Endothelial cell of umbilical vein (primary cell): ENCODE results near the gene PAK5. TPM values are rescaled to one million over a fixed set of nuclear protein-coding genes. Genes with fewer than 3 reads are reported as not detected.

Experiments used
- BruUV-seq: library from RNA; stranded (reverse); fragments of 400-500 nt; replicated peaks from 2 replicates; lab custom pipeline; 2021; lab: Mats Ljungman, UMichigan
- CTCF ChIA-PET: fragments of 300-600, 350-600 bp; sonication (Branson Sonifier 250); formaldehyde crosslinking; loops from one replicate; lab custom pipeline; 2021; ENCODE audit warnings: antibody characterized with exemption, inconsistent platforms; lab: Charles Lee
- POLR2A ChIA-PET: fragments of 300-600, 350-600 bp; sonication (Branson Sonifier 250); formaldehyde crosslinking; loops from one replicate; lab custom pipeline; 2021; ENCODE audit warnings: antibody characterized with exemption, inconsistent platforms; lab: Charles Lee
- DNase-seq: peaks from one replicate; pipeline ENCODE4 v3.0.0-alpha.2; 2011; ENCODE audit warnings: low read depth, low spot score
- FAIRE-seq: peaks from 2 replicates; lab custom pipeline; 2011; peaks lifted over from hg19 to GRCh38; lab: Jason Lieb, UNC
- H2AFZ ChIP-seq: 2 replicates; pipeline ENCODE4 v1.6.0; 2012; ENCODE audit warnings: low read depth, low read length, control low read depth, inconsistent platforms
- H3K27ac ChIP-seq: 2 replicates; pipeline ENCODE4 v1.5.1; 2011; ENCODE audit warnings: low read depth, mild to moderate bottlenecking, control low read depth, low read length, moderate library complexity; ENCODE audit not compliant: insufficient read depth
- H3K27me3 ChIP-seq, 2 experiments: 2 replicates each; pipeline versions ENCODE4 v1.6.0 to v1.6.1; 2011; ENCODE audit warnings: low read length in 2 of 2, mixed read lengths in 1 of 2; ENCODE audit not compliant: control insufficient read depth in 2 of 2, insufficient read depth in 2 of 2
- H3K36me3 ChIP-seq, 2 experiments: 2 replicates in 1 of 2; 3 replicates in 1 of 2; pipeline ENCODE4 v1.5.1; 2011; ENCODE audit warnings: low read length in 2 of 2, mild to moderate bottlenecking in 1 of 2, moderate library complexity in 1 of 2; ENCODE audit not compliant: control insufficient read depth in 2 of 2, insufficient read depth in 2 of 2; ENCODE audit errors: extremely low read depth in 1 of 2
- H3K4me1 ChIP-seq: 3 replicates; pipeline ENCODE4 v1.5.1; 2011; ENCODE audit warnings: mild to moderate bottlenecking, low read length; ENCODE audit not compliant: control insufficient read depth, insufficient read depth; ENCODE audit errors: extremely low read depth
- H3K4me2 ChIP-seq: 2 replicates; pipeline ENCODE4 v1.6.1; 2011; ENCODE audit warnings: low read length, control low read depth, mixed read lengths; ENCODE audit not compliant: insufficient read depth
- H3K4me3 ChIP-seq, 3 experiments: fragments of 200-600 bp in 1 of 3; sonication (generic), shearing (Covaris generic) in 1 of 3; replicated peaks in 1 of 3; 2 replicates each; pipeline ENCODE4 v1.5.1; 2011 to 2016; ENCODE audit warnings: control low read depth in 3 of 3, low read length in 3 of 3, mild to moderate bottlenecking in 2 of 3, inconsistent platforms in 1 of 3, low read depth in 1 of 3, moderate library complexity in 1 of 3; ENCODE audit not compliant: insufficient read depth in 1 of 3
- H3K79me2 ChIP-seq: 2 replicates; pipeline ENCODE4 v1.6.0; 2012; ENCODE audit warnings: low read length, inconsistent platforms; ENCODE audit not compliant: control insufficient read depth, insufficient read depth
- H3K9ac ChIP-seq: replicated peaks from 2 replicates; pipeline ENCODE3; 2011; ENCODE audit warnings: low read length, control low read depth; ENCODE audit not compliant: insufficient read depth; ENCODE audit errors: extremely low read depth
- H3K9me1 ChIP-seq: replicated peaks from 3 replicates; pipeline ENCODE4 v1.6.0; 2011; ENCODE audit warnings: mild to moderate bottlenecking, low read length; ENCODE audit not compliant: control insufficient read depth, insufficient read depth; ENCODE audit errors: extremely low read depth
- H3K9me3 ChIP-seq: replicated peaks from 2 replicates; pipeline ENCODE4 v1.5.1; 2012; ENCODE audit warnings: low read length, inconsistent platforms; ENCODE audit not compliant: control insufficient read depth, insufficient read depth
- H4K20me1 ChIP-seq: replicated peaks from 2 replicates; pipeline ENCODE3; 2011; ENCODE audit warnings: mild to moderate bottlenecking, low read length; ENCODE audit not compliant: control insufficient read depth, insufficient read depth; ENCODE audit errors: extremely low read depth
- EZH2 ChIP-seq: IDR thresholded peaks from 2 replicates; pipeline ENCODE4 v1.6.1; 2012; ENCODE audit warnings: borderline replicate concordance, low read depth, mild to moderate bottlenecking, moderate library complexity, low read length, inconsistent platforms; ENCODE audit not compliant: severe bottlenecking
- FOS ChIP-seq: IDR thresholded peaks from 2 replicates; pipeline ENCODE4 v1.6.1; 2011; ENCODE audit warnings: mild to moderate bottlenecking, low read length, moderate library complexity, borderline replicate concordance; ENCODE audit not compliant: insufficient read depth
- GATA2 ChIP-seq: IDR thresholded peaks from 2 replicates; pipeline ENCODE4 v1.7.0; 2011; ENCODE audit warnings: low read depth, mild to moderate bottlenecking, moderate library complexity, mixed read lengths, low read length; ENCODE audit not compliant: insufficient read length, insufficient read depth
- JUN ChIP-seq: IDR thresholded peaks from 2 replicates; pipeline ENCODE4 v1.6.1; 2011; ENCODE audit warnings: borderline replicate concordance, low read depth; ENCODE audit not compliant: insufficient read length, insufficient read depth
- MAX ChIP-seq: IDR thresholded peaks from 2 replicates; pipeline ENCODE4 v1.6.1; 2011; ENCODE audit not compliant: insufficient read depth, insufficient read length
- MYC ChIP-seq: IDR thresholded peaks from one replicate; pipeline ENCODE4 v1.6.1; 2011; ENCODE audit warnings: mild to moderate bottlenecking, low read depth, low read length
- POLR2A ChIP-seq: IDR thresholded peaks from 2 replicates; pipeline ENCODE4 v1.6.1; 2012; ENCODE audit warnings: low read depth, mild to moderate bottlenecking, control low read depth, low read length
- POLR2AphosphoS5 ChIP-seq: IDR thresholded peaks from 2 replicates; pipeline ENCODE4 v1.6.1; 2012; ENCODE audit warnings: low read depth, mild to moderate bottlenecking, control low read depth, low read length, moderate library complexity; ENCODE audit not compliant: insufficient read depth
- dilution Hi-C: fragments of 300-500 bp; cut with MboI; formaldehyde crosslinking; loops from one replicate; pipeline ENCODE4 v1.15.0; 2019; ENCODE audit warnings: low sequenced_read_pairs; ENCODE audit not compliant: extremely low pct_ligation_motif_present
- intact Hi-C: fragments of 100-400 bp; cut with micrococcal nuclease; formaldehyde crosslinking; loops from one replicate; pipeline ENCODE4 v1.10.0; 2022
- polyA plus RNA-seq, 4 experiments: library from polyadenylated mRNA; depleted of rRNA in 3 of 4; stranded (reverse) in 3 of 4; unstranded in 1 of 4; fragments of >200 nt; gene quantifications; 2 replicates each; pipeline versions ENCODE4 v1.2.1 to v1.2.3, GENCODE V29; 2011 to 2012; ENCODE audit warnings: missing spikeins in 1 of 4
- total RNA-seq: library from RNA; stranded (reverse); gene quantifications from 2 replicates; pipeline ENCODE4 v1.2.3, GENCODE V29; 2021
- TF ChIP-seq, protein P1 (sequence below), 2 donors: IDR thresholded peaks; 1 replicate in 1 of 2; 2 replicates in 1 of 2; pipeline ENCODE4 v1.5.1; 2011; ENCODE audit warnings: low read length in 2 of 2, mild to moderate bottlenecking in 2 of 2, moderate library complexity in 2 of 2, control low read depth in 1 of 2, inconsistent platforms in 1 of 2, low read depth in 1 of 2; ENCODE audit not compliant: insufficient read depth in 1 of 2; ENCODE audit errors: extremely low read depth in 1 of 2

PAK5 gene
- total and polyA plus RNA-seq, 2 donors (not counting 3 experiments of a cell fraction or from before 2014, with no cell fraction given), result not detected

DNA sequence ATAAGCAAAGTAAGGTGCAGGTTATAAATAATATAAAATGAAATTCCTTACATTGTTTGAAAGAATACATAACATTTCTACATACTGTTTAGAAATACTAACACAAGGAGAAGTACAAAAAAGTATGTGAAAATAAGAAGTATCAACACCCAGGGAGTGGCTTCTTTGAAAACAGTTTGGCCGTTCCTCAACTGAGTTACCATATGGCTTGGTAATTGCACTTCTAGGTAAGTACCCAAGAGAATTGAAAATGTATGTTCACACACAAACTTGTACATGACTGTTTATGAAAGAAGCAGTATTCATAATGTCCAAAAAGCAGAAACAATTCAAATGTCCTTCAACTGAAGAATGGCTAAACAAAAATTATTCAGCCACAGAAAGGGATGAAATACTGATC, 30.7 kb downstream of the PAK5 start:
- BruUV-seq, result no TSS peak
- Histone ChIP-seq H2AFZ (no peak overlapping the region), H3K79me2 (no peaks in the 10 kb centered on the region), H3K4me2 (no peak overlapping the region), H3K9me3 (no peaks in the 10 kb centered on the region), H3K4me1 (no peaks in the 10 kb centered on the region), H3K27me3 (no peaks in the 10 kb centered on the region), H4K20me1 (no peaks in the 10 kb centered on the region), H3K4me3 (no peak overlapping the region), H3K9me1 (no peaks in the 10 kb centered on the region), H3K27ac (no peak overlapping the region), H3K9ac (no peak overlapping the region), H3K36me3 (no peaks in the 10 kb centered on the region)
- intact Hi-C loops (no loop called here), dilution Hi-C loops (no loop called here)
- FAIRE-seq (no peak), DNase-seq (no peak)
- ChIA-PET POLR2A (no interaction called here), CTCF (no interaction called here)
- TF ChIP-seq EZH2 (no peak), MAX (no peak), MYC (no peak), FOS (no peak), POLR2A (no peak), POLR2AphosphoS5 (no peak), JUN (no peak), GATA2 (no peak)
- TF ChIP-seq, protein P1, sequence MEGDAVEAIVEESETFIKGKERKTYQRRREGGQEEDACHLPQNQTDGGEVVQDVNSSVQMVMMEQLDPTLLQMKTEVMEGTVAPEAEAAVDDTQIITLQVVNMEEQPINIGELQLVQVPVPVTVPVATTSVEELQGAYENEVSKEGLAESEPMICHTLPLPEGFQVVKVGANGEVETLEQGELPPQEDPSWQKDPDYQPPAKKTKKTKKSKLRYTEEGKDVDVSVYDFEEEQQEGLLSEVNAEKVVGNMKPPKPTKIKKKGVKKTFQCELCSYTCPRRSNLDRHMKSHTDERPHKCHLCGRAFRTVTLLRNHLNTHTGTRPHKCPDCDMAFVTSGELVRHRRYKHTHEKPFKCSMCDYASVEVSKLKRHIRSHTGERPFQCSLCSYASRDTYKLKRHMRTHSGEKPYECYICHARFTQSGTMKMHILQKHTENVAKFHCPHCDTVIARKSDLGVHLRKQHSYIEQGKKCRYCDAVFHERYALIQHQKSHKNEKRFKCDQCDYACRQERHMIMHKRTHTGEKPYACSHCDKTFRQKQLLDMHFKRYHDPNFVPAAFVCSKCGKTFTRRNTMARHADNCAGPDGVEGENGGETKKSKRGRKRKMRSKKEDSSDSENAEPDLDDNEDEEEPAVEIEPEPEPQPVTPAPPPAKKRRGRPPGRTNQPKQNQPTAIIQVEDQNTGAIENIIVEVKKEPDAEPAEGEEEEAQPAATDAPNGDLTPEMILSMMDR (IDR thresholded peaks at IDR 0.05; ENCODE audit: extremely low read depth in 1 of 2, insufficient read depth in 1 of 2, low read depth in 1 of 2, low read length in 2 of 2), result no peak
